ENCODE data around the gene TUBAL3. TPM values are rescaled to one million over a fixed set of nuclear protein-coding genes. Genes with fewer than 3 reads are reported as not detected.
A peak's percentile ranks its signal among the peaks of the same experiment; 100 is the strongest.

The TUBAL3 gene
- total RNA-seq, 4 donors from 2014 or later = 0.36 to 1.7 TPM; not detected in 2

DNA sequence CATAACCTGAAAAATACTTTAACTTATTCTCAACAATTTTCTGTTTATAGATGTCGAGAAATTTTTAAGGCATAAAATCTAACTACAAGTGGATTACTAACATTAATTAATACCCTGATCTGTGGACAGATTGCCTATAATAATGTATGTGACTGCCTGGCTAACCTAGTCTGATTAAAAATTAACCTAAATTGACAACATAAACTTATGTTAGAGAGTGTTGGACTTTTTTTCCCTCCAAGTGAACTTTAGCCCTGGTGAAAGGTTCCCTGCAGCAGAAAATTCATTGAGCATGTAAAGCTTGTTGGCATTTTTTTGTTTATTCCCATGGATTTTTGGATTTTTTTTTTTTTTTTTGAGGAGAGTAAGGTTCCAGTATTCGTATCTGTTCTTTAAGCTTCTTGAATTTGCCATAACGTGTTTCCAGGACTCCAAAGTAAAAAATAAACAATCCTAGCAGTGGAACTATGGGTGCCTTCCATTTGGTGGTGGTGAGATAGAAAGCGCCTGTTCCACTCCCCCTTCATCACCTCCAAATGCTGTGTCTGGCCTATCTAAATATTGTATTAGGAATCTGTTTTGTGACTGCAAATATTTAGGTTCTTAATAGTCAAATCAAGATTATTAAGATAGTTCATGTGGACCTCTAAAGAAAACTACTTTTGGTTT lies 43.8 kb upstream of the TUBAL3 start:
- Histone ChIP-seq H3K27ac (peak overlapping the region; percentile 86), H3K4me3 (peak overlapping the region; percentile 56), H3K27me3 (no peaks in the 10 kb centered on the region), H3K36me3 (peaks cover 19% of the 10 kb centered on the region), H3K4me1 (peaks cover 39% of the 10 kb centered on the region), H3K9me3 (no peaks in the 10 kb centered on the region)
- 30% methylated on average over 4 of the region's 4 CpGs for WGBS
- TF ChIP-seq POLR2AphosphoS5 (IDR thresholded peaks at IDR 0.05) = no peak
- TF ChIP-seq, protein P1, sequence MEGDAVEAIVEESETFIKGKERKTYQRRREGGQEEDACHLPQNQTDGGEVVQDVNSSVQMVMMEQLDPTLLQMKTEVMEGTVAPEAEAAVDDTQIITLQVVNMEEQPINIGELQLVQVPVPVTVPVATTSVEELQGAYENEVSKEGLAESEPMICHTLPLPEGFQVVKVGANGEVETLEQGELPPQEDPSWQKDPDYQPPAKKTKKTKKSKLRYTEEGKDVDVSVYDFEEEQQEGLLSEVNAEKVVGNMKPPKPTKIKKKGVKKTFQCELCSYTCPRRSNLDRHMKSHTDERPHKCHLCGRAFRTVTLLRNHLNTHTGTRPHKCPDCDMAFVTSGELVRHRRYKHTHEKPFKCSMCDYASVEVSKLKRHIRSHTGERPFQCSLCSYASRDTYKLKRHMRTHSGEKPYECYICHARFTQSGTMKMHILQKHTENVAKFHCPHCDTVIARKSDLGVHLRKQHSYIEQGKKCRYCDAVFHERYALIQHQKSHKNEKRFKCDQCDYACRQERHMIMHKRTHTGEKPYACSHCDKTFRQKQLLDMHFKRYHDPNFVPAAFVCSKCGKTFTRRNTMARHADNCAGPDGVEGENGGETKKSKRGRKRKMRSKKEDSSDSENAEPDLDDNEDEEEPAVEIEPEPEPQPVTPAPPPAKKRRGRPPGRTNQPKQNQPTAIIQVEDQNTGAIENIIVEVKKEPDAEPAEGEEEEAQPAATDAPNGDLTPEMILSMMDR (IDR thresholded peaks at IDR 0.05) = no peak
- no peak for TF ChIP-seq EP300 (IDR thresholded peaks at IDR 0.05)
- DNase-seq (ENCODE audit: low spot score in 2 of 2) = no peak

DNA sequence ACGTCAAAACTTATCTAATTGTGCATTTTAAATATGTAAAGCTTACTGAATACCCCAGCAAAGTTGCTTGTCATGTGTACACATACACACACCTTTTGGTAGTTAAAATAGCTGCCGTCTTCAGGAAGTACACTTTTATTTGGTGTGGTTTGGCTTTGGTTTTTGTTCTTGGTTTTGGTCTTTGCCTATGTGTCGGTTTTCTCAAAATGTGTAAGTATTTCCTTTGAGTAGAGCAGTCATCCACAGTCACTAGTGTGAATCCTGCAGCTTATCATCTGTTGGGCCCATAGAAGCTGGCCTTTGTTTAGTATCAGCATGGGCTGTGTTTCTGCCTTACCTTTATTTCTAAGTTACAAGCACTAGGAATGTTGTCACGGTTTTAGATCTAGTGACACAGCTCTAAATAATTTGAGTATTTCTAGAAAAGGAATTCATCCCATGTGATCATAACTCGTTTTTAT lies 43.0 kb upstream of the TUBAL3 start:
- Histone ChIP-seq H3K9me3 (no peaks in the 10 kb centered on the region), H3K36me3 (peaks cover 11% of the 10 kb centered on the region), H3K27me3 (no peaks in the 10 kb centered on the region), H3K4me3 (peak overlapping the region; percentile 56), H3K27ac (peak overlapping the region; percentile 86), H3K4me1 (peaks cover 39% of the 10 kb centered on the region)
- DNase-seq (ENCODE audit: low spot score in 2 of 2) = no peak
- WGBS = 12% methylated on average over 5 of the region's 5 CpGs
- TF ChIP-seq POLR2AphosphoS5 (IDR thresholded peaks at IDR 0.05) (peak in 1 of 3 donors; percentile 33), POLR2A (IDR thresholded peaks at IDR 0.05) (no peak), EP300 (IDR thresholded peaks at IDR 0.05) (no peak)
- TF ChIP-seq, protein P1 (IDR thresholded peaks at IDR 0.05) = no peak

DNA sequence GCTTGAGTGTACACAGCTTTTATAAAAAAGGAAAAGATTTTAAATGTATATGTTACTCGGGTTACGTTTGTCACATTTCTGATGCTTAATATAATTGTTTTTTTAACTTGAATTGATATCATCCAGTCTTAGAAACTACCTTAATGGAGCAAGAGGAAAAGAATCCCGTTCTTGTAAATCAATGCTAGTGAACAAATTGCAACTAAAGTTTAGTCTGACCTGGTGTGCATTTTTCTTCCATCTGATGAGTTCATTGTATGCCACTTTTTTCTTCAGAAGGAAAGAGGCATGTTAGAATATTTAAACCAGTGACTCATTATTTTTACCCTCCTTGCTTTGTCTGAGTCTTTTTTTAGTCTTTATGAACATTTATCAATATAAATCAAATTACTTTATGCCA lies 42.4 kb upstream of the TUBAL3 start:
- no peaks in the 10 kb centered on the region for H3K9me3 ChIP-seq
- TF ChIP-seq, protein P1 (IDR thresholded peaks at IDR 0.05) = no peak
- TF ChIP-seq EP300 (IDR thresholded peaks at IDR 0.05) (no peak), POLR2AphosphoS5 (IDR thresholded peaks at IDR 0.05) (no peak), POLR2A (IDR thresholded peaks at IDR 0.05) (no peak)
- H3K4me1 ChIP-seq = peaks cover 39% of the 10 kb centered on the region
- 10% methylated on average over 3 of the region's 3 CpGs for WGBS
- H3K27ac ChIP-seq = peak overlapping the region; percentile 86
- no peaks in the 10 kb centered on the region for H3K27me3 ChIP-seq
- H3K4me3 ChIP-seq = peak overlapping the region; percentile 56
- H3K36me3 ChIP-seq = peaks cover 5% of the 10 kb centered on the region
- no peak for DNase-seq (ENCODE audit: low spot score in 2 of 2)

DNA sequence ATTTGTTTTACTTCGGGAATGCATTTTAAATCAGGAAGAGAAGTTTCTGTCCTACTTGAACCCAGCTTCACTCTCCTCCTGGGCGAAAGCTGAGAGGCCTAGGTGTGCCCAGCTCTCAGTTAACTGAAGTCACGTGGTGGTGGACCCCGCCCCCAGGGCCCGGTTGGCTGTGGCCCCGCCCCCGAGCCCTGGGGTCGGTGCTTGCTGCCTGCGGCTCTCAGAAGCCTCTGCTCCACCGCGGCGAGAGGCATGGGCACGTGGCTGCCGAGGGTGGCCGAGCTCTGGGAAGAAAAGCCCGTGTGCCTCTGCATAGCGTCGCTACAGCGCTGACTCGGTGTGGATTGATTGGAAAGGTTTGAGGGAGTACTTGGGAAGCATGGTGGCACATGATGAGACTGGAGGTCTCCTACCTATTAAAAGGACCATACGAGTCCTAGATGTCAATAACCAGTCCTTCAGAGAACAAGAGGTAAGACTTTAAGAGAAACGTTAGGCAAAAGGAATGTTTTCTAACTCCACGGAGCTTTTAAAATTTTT lies 41.8 kb upstream of the TUBAL3 start:
- Histone ChIP-seq H3K27ac (peak overlapping the region; percentile 86), H3K36me3 (no peaks in the 10 kb centered on the region), H3K4me1 (peaks cover 35% of the 10 kb centered on the region), H3K27me3 (no peaks in the 10 kb centered on the region), H3K9me3 (no peaks in the 10 kb centered on the region), H3K4me3 (peak overlapping the region; percentile 56)
- TF ChIP-seq EP300 (IDR thresholded peaks at IDR 0.05) (no peak), POLR2AphosphoS5 (IDR thresholded peaks at IDR 0.05) (peak in 2 of 3 donors; percentile 87 to 98), POLR2A (IDR thresholded peaks at IDR 0.05) (peak in 1 of 2 donors; percentile 92)
- WGBS = 4% methylated on average over 19 of the region's 23 CpGs
- peak; percentile 95 for DNase-seq (ENCODE audit: low spot score in 2 of 2)

DNA sequence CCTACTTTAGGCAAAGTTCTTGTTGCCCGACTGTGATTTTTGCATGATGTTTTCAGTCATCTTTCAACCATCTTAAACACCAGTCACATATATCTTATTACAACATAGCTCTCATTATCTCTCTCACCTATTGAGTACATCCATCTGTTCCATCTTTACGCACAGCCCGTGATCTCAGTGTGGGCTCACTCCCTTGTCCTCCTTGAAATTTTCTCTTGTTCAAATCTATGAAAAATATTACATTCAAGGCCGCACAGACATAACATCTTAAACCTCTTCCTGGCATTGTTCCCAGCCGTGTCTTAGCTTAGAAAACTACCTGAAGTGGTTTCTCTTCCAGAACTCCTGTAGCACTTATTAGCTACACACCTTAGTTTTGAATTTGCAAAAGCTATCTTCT lies 40.4 kb upstream of the TUBAL3 start:
- no peak overlapping the region for H3K4me3 ChIP-seq
- H3K36me3 ChIP-seq = no peaks in the 10 kb centered on the region
- WGBS = 76% methylated on average over 5 of the region's 5 CpGs
- TF ChIP-seq, protein P1 (IDR thresholded peaks at IDR 0.05) = no peak
- no peak for TF ChIP-seq POLR2A (IDR thresholded peaks at IDR 0.05)
- no peaks in the 10 kb centered on the region for H3K27me3 ChIP-seq
- no peak for DNase-seq (ENCODE audit: low spot score in 2 of 2)
- H3K4me1 ChIP-seq = peaks cover 21% of the 10 kb centered on the region
- H3K9me3 ChIP-seq = no peaks in the 10 kb centered on the region
- H3K27ac ChIP-seq = no peak overlapping the region

Measured in suprapubic skin (tissue), 4 donors.